Osteoblast (primary cell): ENCODE data around the gene MACROD2. TPM values are rescaled to one million over a fixed set of nuclear protein-coding genes. Genes with fewer than 3 reads are reported as not detected.

Experiments
- DNase-seq: peaks from one replicate; pipeline ENCODE4 v3.0.0; 2011; ENCODE audit warnings: low spot score, mixed read lengths; ENCODE audit not compliant: insufficient read length; ENCODE audit errors: missing footprints
- H2AFZ ChIP-seq: 2 replicates; pipeline ENCODE4 v1.6.0; 2011; ENCODE audit warnings: mild to moderate bottlenecking, low read length
- H3K27ac ChIP-seq: 2 replicates; pipeline ENCODE4 v1.5.1; 2011; ENCODE audit warnings: mild to moderate bottlenecking, low read depth, low read length, moderate library complexity
- H3K27me3 ChIP-seq: 2 replicates; pipeline ENCODE4 v1.6.0; 2012; ENCODE audit warnings: mild to moderate bottlenecking, control low read depth, inconsistent platforms, low read length, moderate library complexity; ENCODE audit not compliant: insufficient read depth
- H3K36me3 ChIP-seq: 2 replicates; pipeline ENCODE4 v1.5.1; 2011; ENCODE audit warnings: mild to moderate bottlenecking, low read length, control low read depth, moderate library complexity; ENCODE audit not compliant: insufficient read depth
- H3K4me1 ChIP-seq: 2 replicates; pipeline ENCODE4 v1.5.1; 2011; ENCODE audit warnings: mild to moderate bottlenecking, low read length, control low read depth, moderate library complexity; ENCODE audit not compliant: insufficient read depth
- H3K4me2 ChIP-seq: 2 replicates; pipeline ENCODE4 v1.6.0; 2011; ENCODE audit warnings: mild to moderate bottlenecking, low read length; ENCODE audit not compliant: insufficient read depth
- H3K4me3 ChIP-seq: fragments of 200-600 bp; sonication (generic); 3 replicates; pipeline ENCODE4 v1.5.1; 2012; ENCODE audit warnings: mild to moderate bottlenecking, low read length, inconsistent platforms; ENCODE audit not compliant: insufficient read depth
- H3K79me2 ChIP-seq: 2 replicates; pipeline ENCODE4 v1.6.0; 2012; ENCODE audit warnings: mild to moderate bottlenecking, low read length, control low read depth, inconsistent platforms; ENCODE audit not compliant: insufficient read depth
- H3K9me3 ChIP-seq: 2 replicates; pipeline ENCODE4 v1.5.1; 2011; ENCODE audit warnings: low read depth, low read length, control low read depth
- H4K20me1 ChIP-seq: 2 replicates; pipeline ENCODE4 v1.6.0; 2012; ENCODE audit warnings: mild to moderate bottlenecking, low read length, control low read depth; ENCODE audit not compliant: insufficient read depth
- CTCF ChIP-seq: IDR thresholded peaks from 2 replicates; pipeline ENCODE4 v1.5.1; 2011; ENCODE audit warnings: mild to moderate bottlenecking, low read depth, low read length, moderate library complexity; ENCODE audit errors: extremely low read depth
- total RNA-seq: library from RNA; depleted of rRNA; stranded (reverse); fragments of >200 nt; gene quantifications from 2 replicates; pipeline ENCODE4 v1.2.3, GENCODE V29; 2012

MACROD2 gene
- total RNA-seq, 1 donor: 4.0 TPM

- Histone ChIP-seq H3K27ac (no peak overlapping the region), H3K4me2 (no peak overlapping the region), H4K20me1 (no peaks in the 10 kb centered on the region), H2AFZ (peak overlapping the region; percentile 35), H3K79me2 (no peaks in the 10 kb centered on the region), H3K27me3 (no peaks in the 10 kb centered on the region), H3K4me1 (no peaks in the 10 kb centered on the region), H3K4me3 (no peak overlapping the region), H3K36me3 (no peaks in the 10 kb centered on the region), H3K9me3 (no peaks in the 10 kb centered on the region)
- TF ChIP-seq CTCF: no peak
- DNase-seq: no peak
These were observed 1764.8 kb downstream of the MACROD2 start for GRCh38 chr20:15760001-15760621.

GRCh38 chr20:15763366-15763765 is 1768.0 kb downstream of the MACROD2 start:
- H3K9me3 ChIP-seq: no peaks in the 10 kb centered on the region
- H3K79me2 ChIP-seq: no peaks in the 10 kb centered on the region
- H3K4me3 ChIP-seq: no peak overlapping the region
- no peaks in the 10 kb centered on the region for H3K4me1 ChIP-seq
- H3K27ac ChIP-seq: no peak overlapping the region
- no peaks in the 10 kb centered on the region for H4K20me1 ChIP-seq
- no peaks in the 10 kb centered on the region for H3K36me3 ChIP-seq
- H3K4me2 ChIP-seq: no peak overlapping the region
- H2AFZ ChIP-seq: no peak overlapping the region
- no peaks in the 10 kb centered on the region for H3K27me3 ChIP-seq
- DNase-seq: peak; percentile 8
- no peak for TF ChIP-seq CTCF

- H4K20me1 ChIP-seq: no peaks in the 10 kb centered on the region
- H2AFZ ChIP-seq: no peak overlapping the region
- no peak overlapping the region for H3K27ac ChIP-seq
- no peak for TF ChIP-seq CTCF
- H3K79me2 ChIP-seq: no peaks in the 10 kb centered on the region
- H3K27me3 ChIP-seq: no peaks in the 10 kb centered on the region
- DNase-seq: no peak
- H3K36me3 ChIP-seq: no peaks in the 10 kb centered on the region
- H3K9me3 ChIP-seq: no peaks in the 10 kb centered on the region
- H3K4me1 ChIP-seq: no peaks in the 10 kb centered on the region
- H3K4me2 ChIP-seq: no peak overlapping the region
- no peak overlapping the region for H3K4me3 ChIP-seq
These were observed 1772.3 kb downstream of the MACROD2 start for GRCh38 chr20:15767586-15767985.

- H3K36me3 ChIP-seq: no peaks in the 10 kb centered on the region
- no peak overlapping the region for H2AFZ ChIP-seq
- H3K27me3 ChIP-seq: no peaks in the 10 kb centered on the region
- no peak for TF ChIP-seq CTCF
- H3K27ac ChIP-seq: no peak overlapping the region
- H3K4me3 ChIP-seq: no peak overlapping the region
- H4K20me1 ChIP-seq: no peaks in the 10 kb centered on the region
- no peak for DNase-seq
- H3K9me3 ChIP-seq: no peaks in the 10 kb centered on the region
- no peaks in the 10 kb centered on the region for H3K4me1 ChIP-seq
- H3K4me2 ChIP-seq: no peak overlapping the region
- no peaks in the 10 kb centered on the region for H3K79me2 ChIP-seq
These were observed 1772.9 kb downstream of the MACROD2 start for GRCh38 chr20:15767999-15768741.
